ENCODE data around the gene GJD4.

DNA sequence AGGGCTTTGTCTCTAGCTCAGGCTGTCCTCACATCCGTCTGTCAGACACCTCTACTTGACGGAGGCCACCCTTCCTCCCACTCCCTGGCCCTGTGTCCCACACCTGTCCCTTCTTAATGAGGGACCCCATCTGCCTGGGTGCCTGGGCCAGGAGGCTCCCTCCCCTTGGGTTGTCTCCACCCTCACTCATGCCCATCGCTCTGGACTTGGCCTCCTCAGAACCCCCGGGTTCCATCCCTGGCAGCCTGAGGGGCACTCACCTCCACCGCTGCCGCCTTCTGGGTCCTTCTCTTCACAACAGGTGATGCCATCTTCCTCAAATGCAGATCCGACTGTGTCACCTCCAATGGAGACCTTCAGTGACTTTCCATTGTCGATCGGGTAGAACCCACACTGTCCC is 20.2 kb upstream of the GJD4 start:
- TF ChIP-seq, protein P1, sequence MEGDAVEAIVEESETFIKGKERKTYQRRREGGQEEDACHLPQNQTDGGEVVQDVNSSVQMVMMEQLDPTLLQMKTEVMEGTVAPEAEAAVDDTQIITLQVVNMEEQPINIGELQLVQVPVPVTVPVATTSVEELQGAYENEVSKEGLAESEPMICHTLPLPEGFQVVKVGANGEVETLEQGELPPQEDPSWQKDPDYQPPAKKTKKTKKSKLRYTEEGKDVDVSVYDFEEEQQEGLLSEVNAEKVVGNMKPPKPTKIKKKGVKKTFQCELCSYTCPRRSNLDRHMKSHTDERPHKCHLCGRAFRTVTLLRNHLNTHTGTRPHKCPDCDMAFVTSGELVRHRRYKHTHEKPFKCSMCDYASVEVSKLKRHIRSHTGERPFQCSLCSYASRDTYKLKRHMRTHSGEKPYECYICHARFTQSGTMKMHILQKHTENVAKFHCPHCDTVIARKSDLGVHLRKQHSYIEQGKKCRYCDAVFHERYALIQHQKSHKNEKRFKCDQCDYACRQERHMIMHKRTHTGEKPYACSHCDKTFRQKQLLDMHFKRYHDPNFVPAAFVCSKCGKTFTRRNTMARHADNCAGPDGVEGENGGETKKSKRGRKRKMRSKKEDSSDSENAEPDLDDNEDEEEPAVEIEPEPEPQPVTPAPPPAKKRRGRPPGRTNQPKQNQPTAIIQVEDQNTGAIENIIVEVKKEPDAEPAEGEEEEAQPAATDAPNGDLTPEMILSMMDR (IDR thresholded peaks at IDR 0.05) = no peak
- no peak for TF ChIP-seq POLR2A (IDR thresholded peaks at IDR 0.05)

Measured in lower leg skin (tissue), 3 donors.